ENCODE results near the gene NPM3. TPM values are rescaled to one million over a fixed set of nuclear protein-coding genes. Genes with fewer than 3 reads are reported as not detected.

NPM3 gene
- total and polyA plus RNA-seq, 2 of the 13 experiments (the other 11 are each of a cell fraction or from before 2014, with no cell fraction given): 47.6 to 129 TPM

DNA sequence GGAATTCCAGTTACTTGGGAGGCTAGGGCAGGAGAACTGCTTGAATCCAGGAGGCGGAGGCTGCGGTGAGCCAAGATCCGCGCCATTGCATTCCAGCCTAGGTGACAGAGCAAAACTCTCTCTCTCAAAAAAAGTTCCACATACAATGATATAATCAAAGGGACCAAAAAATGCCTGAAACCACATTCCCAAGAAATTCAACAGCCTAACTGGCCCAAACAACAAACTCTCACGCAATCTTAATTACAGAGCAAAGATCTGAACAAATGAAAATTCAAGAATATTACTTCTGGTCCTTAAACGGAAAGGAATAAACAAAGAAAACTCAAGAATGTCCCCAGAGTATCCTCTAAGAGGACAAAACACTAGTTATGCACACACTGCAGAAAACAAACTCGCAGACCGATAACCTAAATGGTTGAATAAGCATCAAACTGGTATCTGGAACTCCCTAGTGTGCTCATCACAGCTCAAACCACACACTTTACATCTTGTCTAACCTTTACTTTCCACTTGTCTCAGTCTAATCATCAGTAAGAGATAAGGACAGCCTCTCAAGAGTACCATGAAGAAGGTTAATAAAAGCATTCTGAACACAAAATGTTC, 31.3 kb upstream of the NPM3 start (continued):
- TF ChIP-seq, protein P1, sequence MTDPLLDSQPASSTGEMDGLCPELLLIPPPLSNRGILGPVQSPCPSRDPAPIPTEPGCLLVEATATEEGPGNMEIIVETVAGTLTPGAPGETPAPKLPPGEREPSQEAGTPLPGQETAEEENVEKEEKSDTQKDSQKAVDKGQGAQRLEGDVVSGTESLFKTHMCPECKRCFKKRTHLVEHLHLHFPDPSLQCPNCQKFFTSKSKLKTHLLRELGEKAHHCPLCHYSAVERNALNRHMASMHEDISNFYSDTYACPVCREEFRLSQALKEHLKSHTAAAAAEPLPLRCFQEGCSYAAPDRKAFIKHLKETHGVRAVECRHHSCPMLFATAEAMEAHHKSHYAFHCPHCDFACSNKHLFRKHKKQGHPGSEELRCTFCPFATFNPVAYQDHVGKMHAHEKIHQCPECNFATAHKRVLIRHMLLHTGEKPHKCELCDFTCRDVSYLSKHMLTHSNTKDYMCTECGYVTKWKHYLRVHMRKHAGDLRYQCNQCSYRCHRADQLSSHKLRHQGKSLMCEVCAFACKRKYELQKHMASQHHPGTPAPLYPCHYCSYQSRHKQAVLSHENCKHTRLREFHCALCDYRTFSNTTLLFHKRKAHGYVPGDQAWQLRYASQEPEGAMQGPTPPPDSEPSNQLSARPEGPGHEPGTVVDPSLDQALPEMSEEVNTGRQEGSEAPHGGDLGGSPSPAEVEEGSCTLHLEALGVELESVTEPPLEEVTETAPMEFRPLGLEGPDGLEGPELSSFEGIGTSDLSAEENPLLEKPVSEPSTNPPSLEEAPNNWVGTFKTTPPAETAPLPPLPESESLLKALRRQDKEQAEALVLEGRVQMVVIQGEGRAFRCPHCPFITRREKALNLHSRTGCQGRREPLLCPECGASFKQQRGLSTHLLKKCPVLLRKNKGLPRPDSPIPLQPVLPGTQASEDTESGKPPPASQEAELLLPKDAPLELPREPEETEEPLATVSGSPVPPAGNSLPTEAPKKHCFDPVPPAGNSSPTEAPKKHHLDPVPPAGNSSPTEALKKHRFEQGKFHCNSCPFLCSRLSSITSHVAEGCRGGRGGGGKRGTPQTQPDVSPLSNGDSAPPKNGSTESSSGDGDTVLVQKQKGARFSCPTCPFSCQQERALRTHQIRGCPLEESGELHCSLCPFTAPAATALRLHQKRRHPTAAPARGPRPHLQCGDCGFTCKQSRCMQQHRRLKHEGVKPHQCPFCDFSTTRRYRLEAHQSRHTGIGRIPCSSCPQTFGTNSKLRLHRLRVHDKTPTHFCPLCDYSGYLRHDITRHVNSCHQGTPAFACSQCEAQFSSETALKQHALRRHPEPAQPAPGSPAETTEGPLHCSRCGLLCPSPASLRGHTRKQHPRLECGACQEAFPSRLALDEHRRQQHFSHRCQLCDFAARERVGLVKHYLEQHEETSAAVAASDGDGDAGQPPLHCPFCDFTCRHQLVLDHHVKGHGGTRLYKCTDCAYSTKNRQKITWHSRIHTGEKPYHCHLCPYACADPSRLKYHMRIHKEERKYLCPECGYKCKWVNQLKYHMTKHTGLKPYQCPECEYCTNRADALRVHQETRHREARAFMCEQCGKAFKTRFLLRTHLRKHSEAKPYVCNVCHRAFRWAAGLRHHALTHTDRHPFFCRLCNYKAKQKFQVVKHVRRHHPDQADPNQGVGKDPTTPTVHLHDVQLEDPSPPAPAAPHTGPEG (CRISPR knock-in tag; IDR thresholded peaks at IDR 0.05): no peak
- no peak for TF ChIP-seq ZNF501 (CRISPR knock-in tag; IDR thresholded peaks at IDR 0.05)

GRCh38 chr10:101812606-101813005, 29.4 kb upstream of the NPM3 start:
- H3K9ac ChIP-seq (ENCODE audit: insufficient read depth, low read depth, low read length): no peak overlapping the region
- in situ Hi-C loops (cut with HindIII; ENCODE audit: extremely low pct_ligation_motif_present, low pct_unique_long_range_greater_than_20kb): no loop called here
- no peak overlapping the region for H3K4me3 ChIP-seq (replicated peaks in 1 of 3; ENCODE audit: insufficient read depth in 1 of 3, low read depth in 2 of 3, low read length in 3 of 3)
- no peak overlapping the region for H2AFZ ChIP-seq (ENCODE audit: low read length)
- H3K4me2 ChIP-seq (ENCODE audit: low read depth, low read length): no peak overlapping the region
- ATAC-seq: no peak
- WGBS (ENCODE audit: low lambda C conversion rate): 97% methylated on average over 4 of the region's 4 CpGs
- intact Hi-C loops (cut with micrococcal nuclease; ENCODE audit: unreplicated experiment): loop anchor here (10.0 kb wide), 1 partner anchor 692 kb away; the partner anchor contains the start of genes ACTR1A and SUFU
- no peaks in the 10 kb centered on the region for H3K9me3 ChIP-seq (ENCODE audit: low read length)
- CTCF ChIA-PET (ENCODE audit: low intra/inter-chr PET ratio, low total read pairs): no interaction called here
- peaks cover 46% of the 10 kb centered on the region for H4K20me1 ChIP-seq (ENCODE audit: insufficient read depth, low read length)
- H3K27me3 ChIP-seq (ENCODE audit: control insufficient read depth in 1 of 2, insufficient read depth in 2 of 2, low read length in 2 of 2): no peaks in the 10 kb centered on the region; a peak in 1 of 5 replicates
- H3K27ac ChIP-seq (ENCODE audit: extremely low read length, insufficient read depth, low read length): no peak overlapping the region
- FAIRE-seq: no peak
- BruUV-seq (replicated peaks): no TSS peak
- H3K36me3 ChIP-seq (replicated peaks in 1 of 2; ENCODE audit: control insufficient read depth in 1 of 2, insufficient read depth in 2 of 2, low read length in 2 of 2): peaks cover 6 to 41% of the 10 kb centered on the region in 2 experiments; a peak in 4 of 5 replicates
- H3K79me2 ChIP-seq (ENCODE audit: insufficient read depth, low read length): peaks cover 57% of the 10 kb centered on the region
- DNase-seq (ENCODE audit: low spot score): no peak
- POLR2A ChIA-PET: no interaction called here
- peaks cover 20% of the 10 kb centered on the region for H3K4me1 ChIP-seq (ENCODE audit: insufficient read depth, low read length)
- TF ChIP-seq RORA (CRISPR knock-in tag; IDR thresholded peaks at IDR 0.05) (no peak), IKZF1 (IDR thresholded peaks at IDR 0.05) (no peak), SYNCRIP (IDR thresholded peaks at IDR 0.05; ENCODE audit: insufficient read depth, low read depth, low read length) (no peak), ZZZ3 (CRISPR knock-in tag; IDR thresholded peaks at IDR 0.05; ENCODE audit: borderline replicate concordance) (no peak), ZNF331 (CRISPR knock-in tag; IDR thresholded peaks at IDR 0.05) (no peak), SRSF1 (optimal IDR thresholded peaks at IDR 0.05; ENCODE audit: low read depth, low read length) (no peak), ZNF333 (CRISPR knock-in tag; IDR thresholded peaks at IDR 0.05; ENCODE audit: borderline replicate concordance) (no peak), ELF3 (CRISPR knock-in tag; IDR thresholded peaks at IDR 0.05) (no peak), TMF1 (CRISPR knock-in tag; IDR thresholded peaks at IDR 0.05; ENCODE audit: low read depth) (no peak), KLF6 (CRISPR knock-in tag; IDR thresholded peaks at IDR 0.05) (no peak), MXI1 (IDR thresholded peaks at IDR 0.05; ENCODE audit: borderline replicate concordance, low read depth, low read length) (no peak), REXO4 (CRISPR knock-in tag; IDR thresholded peaks at IDR 0.05; ENCODE audit: borderline replicate concordance) (no peak), ZNF224 (CRISPR knock-in tag; IDR thresholded peaks at IDR 0.05) (no peak)
- TF ChIP-seq, protein P2, sequence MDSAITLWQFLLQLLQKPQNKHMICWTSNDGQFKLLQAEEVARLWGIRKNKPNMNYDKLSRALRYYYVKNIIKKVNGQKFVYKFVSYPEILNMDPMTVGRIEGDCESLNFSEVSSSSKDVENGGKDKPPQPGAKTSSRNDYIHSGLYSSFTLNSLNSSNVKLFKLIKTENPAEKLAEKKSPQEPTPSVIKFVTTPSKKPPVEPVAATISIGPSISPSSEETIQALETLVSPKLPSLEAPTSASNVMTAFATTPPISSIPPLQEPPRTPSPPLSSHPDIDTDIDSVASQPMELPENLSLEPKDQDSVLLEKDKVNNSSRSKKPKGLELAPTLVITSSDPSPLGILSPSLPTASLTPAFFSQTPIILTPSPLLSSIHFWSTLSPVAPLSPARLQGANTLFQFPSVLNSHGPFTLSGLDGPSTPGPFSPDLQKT (CRISPR knock-in tag; IDR thresholded peaks at IDR 0.05; ENCODE audit: borderline replicate concordance): no peak
- TF ChIP-seq, protein P3, sequence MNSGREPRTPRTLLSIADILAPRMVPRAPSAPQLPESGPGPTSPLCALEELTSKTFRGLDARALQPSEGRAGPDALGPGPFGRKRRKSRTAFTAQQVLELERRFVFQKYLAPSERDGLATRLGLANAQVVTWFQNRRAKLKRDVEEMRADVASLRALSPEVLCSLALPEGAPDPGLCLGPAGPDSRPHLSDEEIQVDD (CRISPR knock-in tag; IDR thresholded peaks at IDR 0.05; ENCODE audit: borderline replicate concordance): no peak

Measured in HepG2 (cell line).